Mucosa of descending colon (tissue), 3 donors: ENCODE results near the gene ADGRD1. TPM values are rescaled to one million over a fixed set of nuclear protein-coding genes. Genes with fewer than 3 reads are reported as not detected.
A peak's percentile ranks its signal among the peaks of the same experiment; 100 is the strongest.
"Not testable (repeated sequence)": the region's sequence is repeated elsewhere in the genome, so short reads cannot be mapped to it uniquely, and the experiment has no call there.

Experiments used
- ATAC-seq: fragments of 200-7000 bp; cut with Tn5 transposase; one replicate; pipeline ENCODE4 v1.9.1; 2020; ENCODE audit warnings: mild to moderate bottlenecking, moderate library complexity
- DNase-seq, 3 donors: peaks; one replicate each; pipeline ENCODE4 v3.0.0-alpha.2; 2020
- H3K36me3 ChIP-seq: fragments of 200-600 bp; one replicate; pipeline ENCODE4 v1.8.0; 2021; ENCODE audit warnings: low read depth, mild to moderate bottlenecking
- H3K4me1 ChIP-seq: fragments of 200-600 bp; one replicate; pipeline ENCODE4 v1.8.0; 2021; ENCODE audit warnings: low read depth, mild to moderate bottlenecking
- H3K4me3 ChIP-seq: fragments of 200-600 bp; one replicate; pipeline ENCODE4 v1.8.0; 2021; ENCODE audit warnings: mild to moderate bottlenecking
- H3K9me3 ChIP-seq: fragments of 200-600 bp; one replicate; pipeline ENCODE4 v1.8.0; 2021; ENCODE audit warnings: mild to moderate bottlenecking
- intact Hi-C, 2 donors: fragments of 100-400 bp; cut with DNase I in 1 of 2; cut with micrococcal nuclease in 1 of 2; formaldehyde crosslinking; loops; one replicate each; pipeline versions ENCODE4 v1.11.0 to v1.11.1; 2022; cut with DNase I, micrococcal nuclease
- total RNA-seq, 3 donors: library from RNA; stranded (reverse); fragmentation: NEBNext Ultra II Directional in 2 of 3; extraction: Animal tissue kit (Norgen Biotek cat#: 25700) in 2 of 3; gene quantifications; one replicate each; pipeline versions ENCODE4 v1.2.1 to v1.2.4, GENCODE V29; 2021 to 2023
- TF ChIP-seq, protein P1 (sequence below): fragments of 200-600 bp; IDR thresholded peaks from one replicate; pipeline ENCODE4 v1.8.0; 2022; ENCODE audit warnings: antibody characterized with exemption, mild to moderate bottlenecking
- donor health status: DM: no; HTN: no; CAD: no; lungs with moderate emphysema.
- donor health status: DM: no; HTN: no; CAD: no.
- donor health status: DM: no; HTN: yes; CAD: no.

The ADGRD1 gene
- total RNA-seq, 3 donors from 2014 or later = 2.6 to 18.4 (median 12.9) TPM

DNA sequence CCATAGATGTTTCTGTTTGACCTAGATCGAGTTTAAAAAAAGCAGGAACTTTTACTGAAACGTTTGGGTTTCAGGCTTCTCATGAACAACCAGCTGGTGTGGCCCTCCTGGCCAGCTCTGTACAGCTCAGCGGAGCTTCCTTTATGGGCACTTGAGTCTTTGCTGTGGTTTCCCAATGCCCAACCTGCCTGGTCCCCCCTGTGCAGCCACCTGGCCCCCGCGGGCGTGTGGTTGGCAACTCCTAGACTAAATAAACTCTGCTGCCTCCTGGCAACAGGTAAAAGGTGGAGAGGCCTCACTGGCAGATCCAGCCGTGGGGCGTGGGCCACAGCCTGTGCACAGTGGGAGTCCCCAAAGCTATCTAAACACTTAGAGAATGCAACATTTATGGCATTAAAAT, 38.7 kb downstream of the ADGRD1 start:
- TF ChIP-seq, protein P1, sequence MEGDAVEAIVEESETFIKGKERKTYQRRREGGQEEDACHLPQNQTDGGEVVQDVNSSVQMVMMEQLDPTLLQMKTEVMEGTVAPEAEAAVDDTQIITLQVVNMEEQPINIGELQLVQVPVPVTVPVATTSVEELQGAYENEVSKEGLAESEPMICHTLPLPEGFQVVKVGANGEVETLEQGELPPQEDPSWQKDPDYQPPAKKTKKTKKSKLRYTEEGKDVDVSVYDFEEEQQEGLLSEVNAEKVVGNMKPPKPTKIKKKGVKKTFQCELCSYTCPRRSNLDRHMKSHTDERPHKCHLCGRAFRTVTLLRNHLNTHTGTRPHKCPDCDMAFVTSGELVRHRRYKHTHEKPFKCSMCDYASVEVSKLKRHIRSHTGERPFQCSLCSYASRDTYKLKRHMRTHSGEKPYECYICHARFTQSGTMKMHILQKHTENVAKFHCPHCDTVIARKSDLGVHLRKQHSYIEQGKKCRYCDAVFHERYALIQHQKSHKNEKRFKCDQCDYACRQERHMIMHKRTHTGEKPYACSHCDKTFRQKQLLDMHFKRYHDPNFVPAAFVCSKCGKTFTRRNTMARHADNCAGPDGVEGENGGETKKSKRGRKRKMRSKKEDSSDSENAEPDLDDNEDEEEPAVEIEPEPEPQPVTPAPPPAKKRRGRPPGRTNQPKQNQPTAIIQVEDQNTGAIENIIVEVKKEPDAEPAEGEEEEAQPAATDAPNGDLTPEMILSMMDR = no peak
- DNase-seq (no peak), ATAC-seq (peak; percentile 51)
- no peaks in the 10 kb centered on the region for H3K9me3 ChIP-seq
- intact Hi-C loops = no loop called here
- no peaks in the 10 kb centered on the region for H3K36me3 ChIP-seq
- no peak overlapping the region for H3K4me3 ChIP-seq
- H3K4me1 ChIP-seq = no peaks in the 10 kb centered on the region

DNA sequence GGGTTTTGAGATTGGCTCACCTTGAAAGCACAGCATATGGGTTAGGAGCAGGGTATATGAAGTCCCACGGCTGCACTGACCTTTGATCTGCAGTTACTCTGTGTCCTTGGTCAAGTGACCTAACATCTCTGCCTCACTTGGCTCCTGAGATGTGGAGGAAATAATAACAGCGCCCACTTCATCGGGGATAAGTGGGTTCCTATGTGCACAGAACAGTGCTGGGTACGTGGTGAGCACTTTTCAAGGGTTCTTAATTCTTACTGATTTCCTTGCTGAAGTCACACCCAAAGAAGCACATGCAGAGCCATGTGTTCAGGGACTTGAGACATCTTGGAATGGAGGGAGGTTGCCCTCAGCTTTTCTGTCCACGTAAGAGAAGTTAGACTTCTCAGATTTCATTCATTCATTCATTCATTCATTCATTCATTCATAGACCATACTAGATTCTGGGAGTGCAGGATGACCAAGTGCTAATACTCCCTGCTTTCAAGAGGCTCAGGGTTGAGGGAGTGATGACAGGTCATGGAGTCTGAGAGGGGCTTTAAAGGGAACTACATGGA, 39.4 kb downstream of the ADGRD1 start:
- ATAC-seq = no peak
- Histone ChIP-seq H3K36me3 (no peaks in the 10 kb centered on the region), H3K9me3 (peaks cover 2% of the 10 kb centered on the region), H3K4me3 (no peak overlapping the region), H3K4me1 (no peaks in the 10 kb centered on the region)
- TF ChIP-seq, protein P1 = no peak
- no peak for DNase-seq
- intact Hi-C loops = no loop called here

DNA sequence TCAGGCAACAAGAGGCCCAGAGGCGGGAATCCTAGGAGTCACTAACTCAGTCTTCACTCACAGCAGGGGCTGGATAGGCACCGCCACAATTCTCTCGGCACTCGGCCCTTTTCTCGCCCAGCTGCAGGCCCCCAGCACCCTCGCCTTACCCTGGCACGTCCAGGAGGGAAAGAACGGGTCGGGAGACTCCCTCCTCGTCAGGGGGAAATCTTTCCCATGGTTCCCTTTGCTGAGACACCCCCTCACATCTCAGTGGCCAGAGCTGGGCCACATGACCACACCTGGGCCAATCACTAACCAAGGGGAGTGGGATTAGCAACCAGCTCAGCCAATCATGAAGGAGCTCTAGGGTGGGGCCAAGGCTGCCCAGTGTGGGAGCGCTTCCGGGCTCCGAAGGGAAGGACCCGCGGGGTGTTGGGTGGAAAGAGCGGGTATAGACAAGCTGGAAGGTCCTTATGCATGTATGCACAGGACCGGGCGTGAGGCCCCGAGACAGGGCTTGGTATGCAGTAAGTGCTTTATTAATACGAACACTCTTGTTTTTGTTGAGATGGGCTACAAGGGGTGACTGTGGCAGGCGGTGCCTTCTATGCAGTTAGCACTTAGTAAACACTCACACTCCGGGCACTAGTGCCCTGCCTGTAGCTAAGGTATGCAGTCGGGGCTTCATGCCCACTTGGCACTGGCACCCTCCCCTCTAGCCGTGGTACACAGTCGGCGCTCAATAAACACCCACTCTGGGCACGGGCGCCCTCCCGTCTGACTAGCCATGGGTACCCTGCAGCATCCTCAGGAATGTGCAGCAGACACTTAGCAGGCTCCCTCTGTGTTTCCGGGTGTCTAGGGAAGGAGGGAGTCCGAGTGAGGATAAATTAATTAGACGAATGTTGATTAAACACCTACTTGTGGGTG, 40.3 kb downstream of the ADGRD1 start:
- intact Hi-C loops = no loop called here
- peaks cover 2% of the 10 kb centered on the region for H3K9me3 ChIP-seq
- ATAC-seq (peak; percentile 11), DNase-seq (no peak)
- TF ChIP-seq, protein P1 = no peak
- no peaks in the 10 kb centered on the region for H3K4me1 ChIP-seq
- H3K4me3 ChIP-seq = no peak overlapping the region
- H3K36me3 ChIP-seq = no peaks in the 10 kb centered on the region

DNA sequence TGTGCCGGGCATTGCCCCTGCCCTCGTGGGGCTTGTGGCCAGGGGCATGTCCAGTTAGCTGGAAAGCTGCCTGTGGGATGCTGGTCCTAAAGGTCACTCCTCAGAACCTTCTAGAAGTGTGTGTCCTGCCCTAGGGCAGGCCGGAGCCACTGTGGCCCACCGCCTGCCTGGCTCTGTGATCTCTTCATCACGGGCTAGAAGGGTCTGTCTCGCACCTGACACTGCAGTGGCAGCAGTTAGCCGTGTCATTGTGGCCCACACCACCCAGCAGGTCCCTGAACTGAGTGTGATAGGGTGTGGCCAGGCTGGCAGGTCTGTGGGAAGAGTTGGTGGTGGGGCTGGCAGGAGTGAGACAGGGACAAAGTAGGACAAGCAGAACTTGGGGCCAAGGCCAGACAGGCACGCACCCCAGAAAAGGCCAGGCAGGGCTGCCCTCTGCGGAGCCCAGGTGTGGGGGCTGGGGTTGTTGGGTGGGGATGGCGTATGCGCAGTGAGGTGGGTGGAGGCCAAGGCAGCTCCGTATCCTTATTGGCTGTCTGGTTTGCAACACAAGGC, 41.2 kb downstream of the ADGRD1 start:
- intact Hi-C loops = no loop called here
- Histone ChIP-seq H3K4me1 (no peaks in the 10 kb centered on the region), H3K4me3 (no peak overlapping the region), H3K36me3 (no peaks in the 10 kb centered on the region), H3K9me3 (peaks cover 2% of the 10 kb centered on the region)
- DNase-seq = no peak
- TF ChIP-seq, protein P1 = no peak
- ATAC-seq = no peak

DNA sequence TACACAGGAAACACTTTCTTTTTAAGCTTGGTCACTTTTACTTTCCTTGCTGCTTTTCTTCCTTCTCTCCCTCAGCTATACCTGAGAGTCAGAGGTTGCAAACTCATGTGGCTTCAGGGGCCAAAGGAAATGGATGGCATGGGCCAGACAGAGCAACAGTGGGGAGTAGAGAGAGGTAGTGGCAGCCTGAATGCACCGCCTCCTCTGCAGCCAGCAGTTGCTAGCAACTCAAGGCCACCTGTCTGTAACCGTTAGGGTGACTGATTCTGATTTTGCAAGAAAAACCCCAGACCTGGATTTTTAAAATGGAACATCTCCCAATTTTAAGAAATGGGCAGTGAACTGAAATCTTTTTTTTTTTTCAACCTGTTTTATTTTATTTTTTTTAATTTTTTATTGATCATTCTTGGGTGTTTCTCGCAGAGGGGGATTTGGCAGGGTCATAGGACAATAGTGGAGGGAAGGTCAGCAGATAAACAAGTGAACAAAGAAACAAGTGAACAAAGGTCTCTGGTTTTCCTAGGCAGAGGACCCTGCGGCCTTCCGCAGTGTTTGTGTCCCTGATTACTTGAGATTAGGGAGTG, 41.8 kb downstream of the ADGRD1 start:
- ATAC-seq, H3K4me3 ChIP-seq, DNase-seq, H3K9me3 ChIP-seq, intact Hi-C loops, H3K4me1 ChIP-seq, H3K36me3 ChIP-seq: not testable (repeated sequence)

DNA sequence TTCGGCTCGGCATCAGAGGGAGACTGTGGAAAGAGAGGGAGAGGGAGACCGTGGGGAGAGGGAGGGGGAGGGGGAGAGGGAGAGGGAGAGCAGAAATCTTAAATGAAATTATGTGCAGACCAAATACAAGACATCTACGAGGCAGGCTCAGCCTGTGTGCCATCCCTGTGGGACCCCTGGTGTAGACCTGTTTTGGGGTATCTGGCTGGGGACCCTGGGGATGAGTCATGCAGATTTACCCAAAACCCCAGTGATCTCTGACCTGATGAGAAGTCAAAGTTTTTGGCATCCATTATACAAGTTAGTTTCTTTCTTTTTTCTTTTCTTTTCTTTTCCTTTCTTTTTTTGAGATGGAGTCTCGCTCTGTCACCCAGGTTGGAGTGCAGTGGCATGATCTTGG, 44.4 kb downstream of the ADGRD1 start:
- no peaks in the 10 kb centered on the region for H3K4me1 ChIP-seq
- no peak for DNase-seq
- H3K36me3 ChIP-seq = no peaks in the 10 kb centered on the region
- intact Hi-C loops = no loop called here
- no peak overlapping the region for H3K4me3 ChIP-seq
- TF ChIP-seq, protein P1 = no peak
- peaks cover 2% of the 10 kb centered on the region for H3K9me3 ChIP-seq
- ATAC-seq = no peak
